ENCODE data around the gene FER1L5. TPM values are rescaled to one million over a fixed set of nuclear protein-coding genes. Genes with fewer than 3 reads are reported as not detected.

The FER1L5 gene
- total RNA-seq, 2 experiments from 2014 or later: not detected

- ChIA-PET POLR2A (no interaction called here), CTCF (ENCODE audit: unreplicated experiment) (no interaction called here)
- H3K4me2 ChIP-seq (ENCODE audit: low read length): no peak overlapping the region
- H3K27ac ChIP-seq (ENCODE audit: low read depth, low read length, poor library complexity, severe bottlenecking): no peak overlapping the region
- intact Hi-C loops (cut with micrococcal nuclease; ENCODE audit: unreplicated experiment): no loop called here
- no peak for TF ChIP-seq CTCF (conservative IDR thresholded peaks at IDR 0.05; ENCODE audit: low read length)
- no peak for TF ChIP-seq EZH2phosphoT487 (IDR thresholded peaks at IDR 0.05; ENCODE audit: borderline replicate concordance, low read depth, low read length)
- H3K4me1 ChIP-seq (ENCODE audit: insufficient read depth, low read length, poor library complexity, severe bottlenecking): no peaks in the 10 kb centered on the region
- H3K9me2 ChIP-seq (ENCODE audit: insufficient read depth, low read length): no peaks in the 10 kb centered on the region
- H3K9me3 ChIP-seq (ENCODE audit: low read length): no peaks in the 10 kb centered on the region
- no peak overlapping the region for H2AFZ ChIP-seq (ENCODE audit: low read length)
- H3K4me3 ChIP-seq (ENCODE audit: low read depth, low read length, poor library complexity, severe bottlenecking): no peak overlapping the region
- DNase-seq (ENCODE audit: low spot score): no peak
- H3K36me3 ChIP-seq (ENCODE audit: insufficient read depth, low read length): no peaks in the 10 kb centered on the region
- H4K20me1 ChIP-seq (ENCODE audit: insufficient read depth, low read length): no peaks in the 10 kb centered on the region
- BruUV-seq (replicated peaks): no TSS peak
- H3K79me2 ChIP-seq (ENCODE audit: insufficient read depth, low read depth, low read length): no peaks in the 10 kb centered on the region
Measured at GRCh38 chr2:96697476-96697875, 54.9 kb downstream of the FER1L5 start.

- intact Hi-C loops (cut with micrococcal nuclease; ENCODE audit: unreplicated experiment): no loop called here
Measured at GRCh38 chr2:96698221-96698861, 55.8 kb downstream of the FER1L5 start.

More at GRCh38 chr2:96698221-96698861, 55.8 kb downstream of the FER1L5 start:
- Histone ChIP-seq H3K4me3 (ENCODE audit: low read depth, low read length, poor library complexity, severe bottlenecking) (no peak overlapping the region), H3K36me3 (ENCODE audit: insufficient read depth, low read length) (no peaks in the 10 kb centered on the region), H3K9me2 (ENCODE audit: insufficient read depth, low read length) (no peaks in the 10 kb centered on the region), H3K4me2 (ENCODE audit: low read length) (no peak overlapping the region), H3K9me3 (ENCODE audit: low read length) (no peaks in the 10 kb centered on the region), H3K79me2 (ENCODE audit: insufficient read depth, low read depth, low read length) (no peaks in the 10 kb centered on the region), H3K4me1 (ENCODE audit: insufficient read depth, low read length, poor library complexity, severe bottlenecking) (no peaks in the 10 kb centered on the region), H3K27ac (ENCODE audit: low read depth, low read length, poor library complexity, severe bottlenecking) (no peak overlapping the region), H2AFZ (ENCODE audit: low read length) (no peak overlapping the region), H4K20me1 (ENCODE audit: insufficient read depth, low read length) (no peaks in the 10 kb centered on the region)
- no TSS peak for BruUV-seq (replicated peaks)
- DNase-seq (ENCODE audit: low spot score): no peak
- TF ChIP-seq CTCF (conservative IDR thresholded peaks at IDR 0.05; ENCODE audit: low read length) (no peak), EZH2phosphoT487 (IDR thresholded peaks at IDR 0.05; ENCODE audit: borderline replicate concordance, low read depth, low read length) (no peak)
- POLR2A ChIA-PET: no interaction called here
- CTCF ChIA-PET (ENCODE audit: unreplicated experiment): no interaction called here
